SK-N-SH treated with all-trans-retinoic acid at 6 μM for 48 hours (cell line): ENCODE data around the gene A3GALT2.

Experiments
- ATAC-seq: fragments of 200-7000 bp; cut with Tn5 transposase; 3 replicates; pipeline ENCODE4 v1.9.1; 2020; ENCODE audit warnings: mild to moderate bottlenecking, moderate library complexity
- CSDC2 ChIP-seq: fragments of 250-450 bp; sonication (Bioruptor Pico); IDR thresholded peaks from 2 replicates; pipeline ENCODE4 v1.5.0; 2020; ENCODE audit warnings: mild to moderate bottlenecking, moderate library complexity
- ESRRG ChIP-seq: fragments of 250-450 bp; sonication (Bioruptor Pico); IDR thresholded peaks from 2 replicates; pipeline ENCODE4 v1.6.1; 2021; ENCODE audit warnings: mild to moderate bottlenecking
- GLIS3 ChIP-seq: fragments of 250-450 bp; sonication (Bioruptor Pico); IDR thresholded peaks from 2 replicates; pipeline ENCODE4 v1.5.0; 2020; ENCODE audit warnings: mild to moderate bottlenecking, moderate library complexity
- ISL1 ChIP-seq: fragments of 250-450 bp; sonication (Bioruptor Pico); IDR thresholded peaks from 2 replicates; pipeline ENCODE4 v2.1.2; 2022; ENCODE audit warnings: mild to moderate bottlenecking, moderate library complexity
- OSR1 ChIP-seq: fragments of 250-450 bp; sonication (Bioruptor Pico); IDR thresholded peaks from 2 replicates; pipeline ENCODE4 v1.8.0; 2022; ENCODE audit warnings: moderate library complexity, mild to moderate bottlenecking, inconsistent platforms
- PPARA ChIP-seq: fragments of 250-450 bp; sonication (Bioruptor Pico); IDR thresholded peaks from 2 replicates; pipeline ENCODE4 v1.5.0; 2020; ENCODE audit warnings: mild to moderate bottlenecking, borderline replicate concordance
- RARB ChIP-seq: fragments of 250-450 bp; sonication (Bioruptor Pico); IDR thresholded peaks from 2 replicates; pipeline ENCODE4 v1.8.0; 2021; ENCODE audit warnings: mild to moderate bottlenecking, moderate library complexity
- SNAI2 ChIP-seq: fragments of 250-450 bp; sonication (Bioruptor Pico); IDR thresholded peaks from 2 replicates; pipeline ENCODE4 v1.5.0; 2020; ENCODE audit warnings: mild to moderate bottlenecking, moderate library complexity
- TCF4 ChIP-seq: fragments of 250-450 bp; sonication (Bioruptor Pico); IDR thresholded peaks from 2 replicates; pipeline ENCODE4 v1.8.0; 2021; ENCODE audit warnings: mild to moderate bottlenecking, moderate library complexity, borderline replicate concordance
- TOX ChIP-seq: fragments of 250-450 bp; sonication (Bioruptor Pico); IDR thresholded peaks from 2 replicates; pipeline ENCODE4 v1.8.0; 2021; ENCODE audit warnings: mild to moderate bottlenecking, moderate library complexity, borderline replicate concordance
- ZC3H10 ChIP-seq: fragments of 250-450 bp; sonication (Bioruptor Pico); IDR thresholded peaks from 2 replicates; pipeline ENCODE4 v1.5.1; 2021; ENCODE audit warnings: mild to moderate bottlenecking, moderate library complexity
- ZFP3 ChIP-seq: fragments of 250-450 bp; sonication (Bioruptor Pico); IDR thresholded peaks from 2 replicates; pipeline ENCODE4 v1.5.0; 2020; ENCODE audit warnings: mild to moderate bottlenecking, moderate library complexity
- ZFP30 ChIP-seq: fragments of 450-650 bp; formaldehyde crosslinking; IDR thresholded peaks from 2 replicates; pipeline ENCODE4 v1.5.0; 2022; ENCODE audit warnings: mild to moderate bottlenecking, moderate library complexity
- ZNF565 ChIP-seq: fragments of 450-650 bp; formaldehyde crosslinking; conservative IDR thresholded peaks from 2 replicates; pipeline ENCODE4 v1.5.0; 2020; ENCODE audit warnings: low read depth, mild to moderate bottlenecking, moderate library complexity
- ZNF70 ChIP-seq: fragments of 450-650 bp; formaldehyde crosslinking; IDR thresholded peaks from 2 replicates; pipeline ENCODE4 v1.5.0; 2020; ENCODE audit warnings: mild to moderate bottlenecking, moderate library complexity
- ZNF8 ChIP-seq: fragments of 450-650 bp; formaldehyde crosslinking; IDR thresholded peaks from 2 replicates; pipeline ENCODE4 v1.5.0; 2020; ENCODE audit warnings: mild to moderate bottlenecking, moderate library complexity
- TF ChIP-seq, protein P1 (sequence below): fragments of 250-450 bp; sonication (Bioruptor Pico); IDR thresholded peaks from 2 replicates; pipeline ENCODE4 v1.8.0; 2021; ENCODE audit warnings: low read depth, mild to moderate bottlenecking, moderate library complexity, borderline replicate concordance
- TF ChIP-seq, protein P2 (sequence below): fragments of 250-450 bp; sonication (Bioruptor Pico); IDR thresholded peaks from 2 replicates; pipeline ENCODE4 v1.5.1; 2020; ENCODE audit warnings: low read depth, mild to moderate bottlenecking, moderate library complexity
- TF ChIP-seq, protein P3 (sequence below): fragments of 250-450 bp; sonication (Bioruptor Pico); IDR thresholded peaks from 2 replicates; pipeline ENCODE4 v1.5.0; 2020; ENCODE audit warnings: mild to moderate bottlenecking, moderate library complexity
- TF ChIP-seq, protein P4 (sequence below): fragments of 250-450 bp; sonication (Bioruptor Pico); IDR thresholded peaks from 2 replicates; pipeline ENCODE4 v1.5.1; 2021; ENCODE audit warnings: mild to moderate bottlenecking, moderate library complexity

The A3GALT2 gene

DNA sequence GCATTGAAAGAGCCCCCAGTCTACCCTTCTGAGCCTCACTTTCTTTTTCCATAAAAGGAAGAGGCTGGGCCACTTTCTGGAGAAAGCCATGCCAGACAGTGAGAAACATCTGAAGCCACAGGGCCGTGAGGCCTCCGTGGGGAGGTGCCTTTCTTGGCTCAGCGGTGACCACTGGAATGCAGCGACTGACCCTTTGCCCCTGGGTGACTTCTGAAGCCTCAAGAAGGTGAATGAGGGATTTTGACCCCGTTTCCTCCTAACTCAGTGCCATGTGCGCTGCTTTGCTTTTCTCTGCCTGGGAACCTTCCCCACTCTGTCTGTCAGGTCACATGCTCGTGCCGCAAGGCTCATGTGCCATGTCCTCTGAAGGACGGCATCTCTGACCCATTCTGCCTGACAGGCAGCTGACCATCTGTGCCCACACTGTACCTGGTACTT, 44.7 kb upstream of the A3GALT2 start:
- no peak for TF ChIP-seq ZNF8 (CRISPR knock-in tag)
- TF ChIP-seq ZFP30 (CRISPR knock-in tag) = no peak
- no peak for TF ChIP-seq SNAI2 (CRISPR knock-in tag)
- TF ChIP-seq ZC3H10 (CRISPR knock-in tag) = no peak
- no peak for TF ChIP-seq PPARA
- TF ChIP-seq, protein P1, sequence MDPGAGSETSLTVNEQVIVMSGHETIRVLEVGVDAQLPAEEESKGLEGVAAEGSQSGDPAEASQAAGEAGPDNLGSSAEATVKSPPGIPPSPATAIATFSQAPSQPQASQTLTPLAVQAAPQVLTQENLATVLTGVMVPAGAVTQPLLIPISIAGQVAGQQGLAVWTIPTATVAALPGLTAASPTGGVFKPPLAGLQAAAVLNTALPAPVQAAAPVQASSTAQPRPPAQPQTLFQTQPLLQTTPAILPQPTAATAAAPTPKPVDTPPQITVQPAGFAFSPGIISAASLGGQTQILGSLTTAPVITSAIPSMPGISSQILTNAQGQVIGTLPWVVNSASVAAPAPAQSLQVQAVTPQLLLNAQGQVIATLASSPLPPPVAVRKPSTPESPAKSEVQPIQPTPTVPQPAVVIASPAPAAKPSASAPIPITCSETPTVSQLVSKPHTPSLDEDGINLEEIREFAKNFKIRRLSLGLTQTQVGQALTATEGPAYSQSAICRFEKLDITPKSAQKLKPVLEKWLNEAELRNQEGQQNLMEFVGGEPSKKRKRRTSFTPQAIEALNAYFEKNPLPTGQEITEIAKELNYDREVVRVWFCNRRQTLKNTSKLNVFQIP (CRISPR knock-in tag) = no peak
- no peak for TF ChIP-seq OSR1 (CRISPR knock-in tag)
- TF ChIP-seq, protein P2, sequence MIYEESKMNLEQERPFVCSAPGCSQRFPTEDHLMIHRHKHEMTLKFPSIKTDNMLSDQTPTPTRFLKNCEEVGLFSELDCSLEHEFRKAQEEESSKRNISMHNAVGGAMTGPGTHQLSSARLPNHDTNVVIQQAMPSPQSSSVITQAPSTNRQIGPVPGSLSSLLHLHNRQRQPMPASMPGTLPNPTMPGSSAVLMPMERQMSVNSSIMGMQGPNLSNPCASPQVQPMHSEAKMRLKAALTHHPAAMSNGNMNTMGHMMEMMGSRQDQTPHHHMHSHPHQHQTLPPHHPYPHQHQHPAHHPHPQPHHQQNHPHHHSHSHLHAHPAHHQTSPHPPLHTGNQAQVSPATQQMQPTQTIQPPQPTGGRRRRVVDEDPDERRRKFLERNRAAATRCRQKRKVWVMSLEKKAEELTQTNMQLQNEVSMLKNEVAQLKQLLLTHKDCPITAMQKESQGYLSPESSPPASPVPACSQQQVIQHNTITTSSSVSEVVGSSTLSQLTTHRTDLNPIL = no peak

DNA sequence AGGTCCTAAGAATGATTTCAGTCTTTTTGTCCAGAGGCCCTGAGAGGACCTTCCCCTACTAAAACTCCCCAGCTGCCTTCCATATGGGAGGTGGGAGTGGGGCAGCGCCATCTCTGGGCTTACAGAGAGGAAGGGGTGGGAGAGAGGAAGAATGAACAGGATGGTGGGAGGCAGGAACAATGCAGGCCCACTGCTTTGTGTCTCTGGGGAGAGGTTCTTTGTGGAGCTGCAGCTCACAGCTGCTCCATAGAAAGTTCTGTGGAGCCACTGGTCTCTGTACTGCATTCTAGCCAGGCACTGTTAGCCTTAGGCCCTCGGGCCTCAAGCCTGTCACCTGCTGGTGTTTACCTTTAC, 43.6 kb upstream of the A3GALT2 start:
- TF ChIP-seq, protein P1 (CRISPR knock-in tag) = no peak
- TF ChIP-seq OSR1 (CRISPR knock-in tag) (no peak), GLIS3 (CRISPR knock-in tag) (no peak), TCF4 (no peak), TOX (CRISPR knock-in tag) (no peak), SNAI2 (CRISPR knock-in tag) (no peak), ZFP30 (CRISPR knock-in tag) (no peak), CSDC2 (CRISPR knock-in tag) (no peak), ZFP3 (CRISPR knock-in tag) (no peak), RARB (no peak), ESRRG (no peak), PPARA (no peak), ZNF70 (no peak), ZNF8 (CRISPR knock-in tag) (no peak)
- TF ChIP-seq, protein P3, sequence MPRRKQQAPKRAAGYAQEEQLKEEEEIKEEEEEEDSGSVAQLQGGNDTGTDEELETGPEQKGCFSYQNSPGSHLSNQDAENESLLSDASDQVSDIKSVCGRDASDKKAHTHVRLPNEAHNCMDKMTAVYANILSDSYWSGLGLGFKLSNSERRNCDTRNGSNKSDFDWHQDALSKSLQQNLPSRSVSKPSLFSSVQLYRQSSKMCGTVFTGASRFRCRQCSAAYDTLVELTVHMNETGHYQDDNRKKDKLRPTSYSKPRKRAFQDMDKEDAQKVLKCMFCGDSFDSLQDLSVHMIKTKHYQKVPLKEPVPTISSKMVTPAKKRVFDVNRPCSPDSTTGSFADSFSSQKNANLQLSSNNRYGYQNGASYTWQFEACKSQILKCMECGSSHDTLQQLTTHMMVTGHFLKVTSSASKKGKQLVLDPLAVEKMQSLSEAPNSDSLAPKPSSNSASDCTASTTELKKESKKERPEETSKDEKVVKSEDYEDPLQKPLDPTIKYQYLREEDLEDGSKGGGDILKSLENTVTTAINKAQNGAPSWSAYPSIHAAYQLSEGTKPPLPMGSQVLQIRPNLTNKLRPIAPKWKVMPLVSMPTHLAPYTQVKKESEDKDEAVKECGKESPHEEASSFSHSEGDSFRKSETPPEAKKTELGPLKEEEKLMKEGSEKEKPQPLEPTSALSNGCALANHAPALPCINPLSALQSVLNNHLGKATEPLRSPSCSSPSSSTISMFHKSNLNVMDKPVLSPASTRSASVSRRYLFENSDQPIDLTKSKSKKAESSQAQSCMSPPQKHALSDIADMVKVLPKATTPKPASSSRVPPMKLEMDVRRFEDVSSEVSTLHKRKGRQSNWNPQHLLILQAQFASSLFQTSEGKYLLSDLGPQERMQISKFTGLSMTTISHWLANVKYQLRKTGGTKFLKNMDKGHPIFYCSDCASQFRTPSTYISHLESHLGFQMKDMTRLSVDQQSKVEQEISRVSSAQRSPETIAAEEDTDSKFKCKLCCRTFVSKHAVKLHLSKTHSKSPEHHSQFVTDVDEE = no peak
- ATAC-seq = no peak

More for the DNA sequence above, 44.7 kb upstream of the A3GALT2 start:
- no peak for ATAC-seq

DNA sequence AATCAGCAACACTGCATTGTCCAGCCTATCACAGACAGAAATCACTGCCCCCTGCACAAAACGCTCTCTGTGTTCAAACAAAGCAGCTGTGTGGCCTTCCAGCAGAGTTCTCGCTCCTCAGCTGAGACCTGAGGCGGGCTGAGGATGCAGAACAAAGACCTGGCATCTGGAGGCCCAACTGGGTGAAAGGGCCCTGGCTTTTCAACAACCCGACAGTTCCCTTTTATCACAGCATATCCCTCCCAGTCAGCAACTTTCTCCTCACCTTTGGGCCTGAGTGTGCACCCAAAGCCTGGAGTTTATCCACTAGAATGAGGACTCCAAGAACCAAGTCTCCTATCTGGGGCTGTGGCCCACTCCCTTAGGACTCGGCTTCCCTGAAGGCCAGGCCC, 42.6 kb upstream of the A3GALT2 start:
- no peak for ATAC-seq
- TF ChIP-seq, protein P2 = no peak
- TF ChIP-seq TOX (CRISPR knock-in tag) (no peak), ZFP3 (CRISPR knock-in tag) (no peak), ZNF8 (CRISPR knock-in tag) (no peak), ZNF565 (no peak), ZFP30 (CRISPR knock-in tag) (no peak), ISL1 (CRISPR knock-in tag) (no peak)
- TF ChIP-seq, protein P4, sequence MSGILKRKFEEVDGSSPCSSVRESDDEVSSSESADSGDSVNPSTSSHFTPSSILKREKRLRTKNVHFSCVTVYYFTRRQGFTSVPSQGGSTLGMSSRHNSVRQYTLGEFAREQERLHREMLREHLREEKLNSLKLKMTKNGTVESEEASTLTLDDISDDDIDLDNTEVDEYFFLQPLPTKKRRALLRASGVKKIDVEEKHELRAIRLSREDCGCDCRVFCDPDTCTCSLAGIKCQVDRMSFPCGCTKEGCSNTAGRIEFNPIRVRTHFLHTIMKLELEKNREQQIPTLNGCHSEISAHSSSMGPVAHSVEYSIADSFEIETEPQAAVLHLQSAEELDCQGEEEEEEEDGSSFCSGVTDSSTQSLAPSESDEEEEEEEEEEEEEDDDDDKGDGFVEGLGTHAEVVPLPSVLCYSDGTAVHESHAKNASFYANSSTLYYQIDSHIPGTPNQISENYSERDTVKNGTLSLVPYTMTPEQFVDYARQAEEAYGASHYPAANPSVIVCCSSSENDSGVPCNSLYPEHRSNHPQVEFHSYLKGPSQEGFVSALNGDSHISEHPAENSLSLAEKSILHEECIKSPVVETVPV (CRISPR knock-in tag) = no peak
- TF ChIP-seq, protein P1 (CRISPR knock-in tag) = no peak
